HL-60/S4 treated with phorbol 12-myristate 13-acetate at 8.2 ng/mL for 4 days and 3 days (cell line): ENCODE data around the gene LENG9.
"Not testable (repeated sequence)": the region's sequence is repeated elsewhere in the genome, so short reads cannot be mapped to it uniquely, and the experiment has no call there.

Experiments
- in situ Hi-C: fragments of 300-500 bp; cut with MboI; formaldehyde crosslinking; loops from 2 replicates; pipeline ENCODE4 v1.15.0; 2022; ENCODE audit warnings: low sequenced_read_pairs

Gene LENG9

DNA sequence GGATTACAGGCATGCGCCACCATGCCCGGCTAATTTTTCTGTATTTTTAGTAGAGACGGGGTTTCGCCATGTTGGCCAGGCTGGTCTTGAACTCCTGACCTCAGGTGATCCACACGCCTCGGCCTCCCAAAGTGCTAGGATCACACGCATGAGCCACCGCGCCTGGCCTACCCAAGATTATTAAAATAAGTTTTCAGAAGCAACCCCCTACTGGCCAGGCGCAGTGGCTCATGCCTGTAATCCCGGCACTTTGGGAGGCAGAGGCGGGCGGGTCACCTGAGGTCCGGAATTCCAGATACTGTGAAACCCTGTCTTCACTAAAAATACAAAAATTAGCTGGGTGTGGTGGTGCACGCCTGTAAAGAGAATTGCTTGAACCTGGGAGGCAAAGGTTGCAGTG is 17.2 kb downstream of the LENG9 start:
- in situ Hi-C loops = not testable (repeated sequence)

DNA sequence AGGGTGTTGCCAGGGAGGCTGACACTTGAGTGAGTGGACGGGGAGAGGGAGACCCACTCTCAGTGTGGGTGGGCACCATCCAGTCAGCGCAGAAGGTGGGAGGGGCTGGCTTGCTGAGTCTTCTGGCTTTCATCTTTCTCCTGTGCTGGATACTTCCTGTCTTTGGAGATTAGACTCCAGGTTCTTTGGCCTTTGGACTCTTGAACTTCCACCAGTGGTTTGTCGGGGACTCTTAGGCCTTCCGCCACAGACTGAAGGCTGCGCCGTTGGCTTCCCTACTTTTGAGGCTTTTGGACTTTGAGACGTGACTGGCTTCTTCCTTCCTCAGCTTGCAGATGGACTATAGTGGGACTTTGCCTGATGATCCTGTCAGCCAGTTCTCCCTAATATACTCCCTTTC is 18.8 kb downstream of the LENG9 start:
- in situ Hi-C loops = no loop called here

DNA sequence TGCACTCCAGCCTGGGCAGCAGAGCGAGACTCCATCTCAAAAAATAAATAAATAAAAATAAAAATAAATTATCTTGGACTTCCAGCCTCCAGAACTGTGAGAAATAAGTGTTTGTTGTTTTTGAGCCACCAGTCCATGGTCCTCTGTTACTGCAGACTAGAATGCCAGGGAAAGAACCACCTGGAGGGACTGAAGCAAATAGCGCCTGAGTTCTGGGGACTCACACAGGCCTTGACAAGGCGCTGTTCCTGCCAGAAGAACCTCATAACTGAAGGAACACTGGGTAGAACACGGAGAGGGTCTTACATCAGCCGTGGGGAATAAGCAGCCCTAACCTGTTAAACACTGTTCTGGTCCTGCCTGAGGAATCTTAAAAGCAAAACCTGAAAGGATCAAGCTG is 22.9 kb downstream of the LENG9 start:
- in situ Hi-C loops = no loop called here

DNA sequence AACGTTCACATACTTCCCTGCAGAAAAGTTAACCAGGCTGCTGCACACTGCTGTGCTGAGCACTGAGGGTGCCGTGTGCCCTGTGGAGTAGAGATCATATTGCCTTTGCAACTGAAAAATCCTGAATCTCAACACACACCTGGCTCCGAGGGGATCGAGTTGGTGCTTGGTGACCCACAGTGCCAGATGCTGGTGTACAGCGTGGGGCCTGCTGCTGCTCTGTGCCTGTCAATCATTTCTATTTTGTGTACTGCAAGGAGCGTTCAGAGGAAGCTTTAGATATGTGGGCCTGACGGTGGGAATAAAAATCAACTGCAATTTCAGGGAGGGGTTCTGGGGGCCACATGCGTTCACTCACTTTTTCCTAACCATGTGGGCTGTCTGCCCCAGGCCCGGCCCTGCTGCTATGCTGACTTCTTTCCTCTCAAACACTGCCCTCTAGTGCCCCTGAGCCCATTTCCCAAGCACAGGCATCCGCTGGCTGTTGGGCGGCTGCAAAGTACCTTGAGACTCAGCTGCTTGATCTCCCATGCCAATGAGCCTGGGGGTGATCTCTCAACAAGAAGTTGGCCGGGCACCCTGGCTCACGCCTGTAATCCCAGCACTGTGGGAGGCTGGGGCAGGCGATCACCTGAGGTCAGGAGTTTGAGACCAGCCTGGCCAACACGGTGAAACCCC is 24.3 kb downstream of the LENG9 start:
- in situ Hi-C loops = no loop called here

- in situ Hi-C loops = no loop called here
These were observed 26.8 kb downstream of the LENG9 start for GRCh38 chr19:54436628-54437252.

DNA sequence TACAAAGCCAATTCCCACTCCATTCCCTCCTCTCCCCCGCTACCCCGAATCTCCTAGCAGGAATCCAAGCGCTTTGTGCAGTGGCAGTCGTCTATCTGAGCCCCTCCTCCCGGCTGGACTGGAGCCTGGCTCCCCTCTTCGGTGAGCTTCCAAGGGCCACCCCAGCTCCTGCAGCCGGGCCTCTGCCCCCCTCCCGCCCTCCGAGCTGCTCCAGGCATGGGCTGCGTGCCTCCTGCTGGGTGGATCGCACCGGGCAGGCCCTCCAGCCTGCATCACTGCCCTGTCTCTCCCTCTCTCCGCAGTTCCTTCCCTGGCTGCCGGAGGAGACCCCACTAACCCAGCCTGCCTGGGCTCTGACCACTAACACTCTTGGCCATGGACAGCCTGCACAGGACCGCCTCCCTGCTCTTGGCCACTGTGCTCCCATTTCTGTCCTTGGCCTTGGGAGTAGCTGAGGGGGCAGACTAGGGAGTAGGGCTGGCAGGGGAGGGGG is 27.5 kb downstream of the LENG9 start:
- in situ Hi-C loops = no loop called here

DNA sequence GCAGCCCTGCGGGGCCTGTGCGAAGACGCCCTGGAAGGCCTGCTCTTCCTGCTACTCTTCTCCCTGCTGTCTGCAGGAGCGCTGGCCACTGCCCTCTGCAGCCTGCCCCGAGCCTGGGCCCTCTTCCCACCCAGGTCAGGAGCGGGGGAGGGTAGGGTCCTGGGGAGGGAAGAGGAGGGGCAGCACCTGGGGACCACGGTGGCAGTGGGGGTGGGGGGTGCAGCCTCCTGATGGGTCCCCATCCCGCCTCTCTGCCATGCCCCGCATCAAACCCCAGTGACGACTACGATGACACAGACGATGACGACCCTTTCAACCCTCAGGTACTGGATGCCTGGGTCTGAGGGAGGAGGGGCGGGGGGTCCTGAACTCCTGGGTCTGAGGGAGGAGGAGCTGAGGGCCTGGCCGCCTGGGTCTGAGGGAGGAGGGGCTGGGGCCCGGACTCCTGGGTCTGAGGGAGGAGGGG is 28.0 kb downstream of the LENG9 start:
- in situ Hi-C loops = no loop called here

GRCh38 chr19:54434873-54435214 is 28.7 kb downstream of the LENG9 start:
- in situ Hi-C loops = no loop called here

- in situ Hi-C loops = no loop called here
These were observed 29.3 kb downstream of the LENG9 start for GRCh38 chr19:54434112-54434872.

- in situ Hi-C loops = no loop called here
These were observed 29.9 kb downstream of the LENG9 start for GRCh38 chr19:54433697-54434096.

- in situ Hi-C loops = no loop called here
These were observed 31.3 kb downstream of the LENG9 start for GRCh38 chr19:54432144-54432738.

GRCh38 chr19:54431255-54431838 is 32.2 kb downstream of the LENG9 start:
- in situ Hi-C loops = no loop called here

GRCh38 chr19:54430306-54431254 is 33.0 kb downstream of the LENG9 start:
- in situ Hi-C loops = no loop called here

GRCh38 chr19:54429545-54430227 is 33.9 kb downstream of the LENG9 start:
- in situ Hi-C loops = no loop called here

DNA sequence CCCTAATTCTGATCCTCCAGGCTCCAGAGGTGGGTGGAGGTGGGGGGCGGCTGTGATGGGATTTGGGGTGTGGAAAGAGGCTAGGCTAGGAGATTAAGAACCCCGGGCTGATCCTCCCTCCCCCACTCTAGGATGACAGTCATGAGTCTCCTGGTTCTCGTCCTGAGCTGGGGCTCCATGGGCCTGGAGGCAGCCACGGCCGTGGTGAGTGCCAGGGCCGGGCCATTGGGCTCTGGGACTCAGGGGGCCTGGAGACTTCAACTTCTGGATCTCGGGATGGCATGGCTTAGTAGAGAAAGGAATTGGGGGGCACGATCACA is 34.4 kb downstream of the LENG9 start:
- in situ Hi-C loops = no loop called here

- in situ Hi-C loops = no loop called here
These were observed 35.0 kb downstream of the LENG9 start for GRCh38 chr19:54428323-54429175.

- in situ Hi-C loops = no loop called here
These were observed 36.0 kb downstream of the LENG9 start for GRCh38 chr19:54427586-54427985.

GRCh38 chr19:54426291-54426931 is 37.2 kb downstream of the LENG9 start:
- in situ Hi-C loops = no loop called here
